Upper lobe of right lung (tissue), 1 donor: ENCODE results near the gene ACTN4. TPM values are rescaled to one million over a fixed set of nuclear protein-coding genes. Genes with fewer than 3 reads are reported as not detected.
"Not testable (repeated sequence)": the region's sequence is repeated elsewhere in the genome, so short reads cannot be mapped to it uniquely, and the experiment has no call there.

ENCODE experiments used
- ATAC-seq: fragments of 200-7000 bp; cut with Tn5 transposase; one replicate; pipeline ENCODE4 v1.9.1; 2020; ENCODE audit warnings: mild to moderate bottlenecking, moderate library complexity
- DNase-seq: peaks from one replicate; pipeline ENCODE4 v3.0.0-alpha.2; 2020
- H3K27ac ChIP-seq: fragments of 200-600 bp; one replicate; pipeline ENCODE4 v1.8.0; 2022
- H3K27me3 ChIP-seq: fragments of 200-600 bp; one replicate; pipeline ENCODE4 v1.8.0; 2022; ENCODE audit warnings: mild to moderate bottlenecking
- H3K36me3 ChIP-seq: fragments of 200-600 bp; one replicate; pipeline ENCODE4 v1.8.0; 2022
- H3K4me1 ChIP-seq: fragments of 200-600 bp; one replicate; pipeline ENCODE4 v1.8.0; 2022
- H3K4me3 ChIP-seq: fragments of 200-600 bp; one replicate; pipeline ENCODE4 v1.8.0; 2022; ENCODE audit warnings: mild to moderate bottlenecking
- H3K9me3 ChIP-seq: fragments of 200-600 bp; one replicate; pipeline ENCODE4 v1.8.0; 2022
- CTCF ChIP-seq: fragments of 200-600 bp; IDR thresholded peaks from one replicate; pipeline ENCODE4 v1.8.0; 2022; ENCODE audit warnings: antibody characterized with exemption
- intact Hi-C: fragments of 100-400 bp; cut with DNase I; formaldehyde crosslinking; loops from one replicate; pipeline ENCODE4 v1.11.0; 2022
- total RNA-seq: library from RNA; stranded (reverse); fragmentation: NEBNext Ultra II Directional; extraction: Animal tissue kit (Norgen Biotek cat#: 25700); gene quantifications from one replicate; pipeline ENCODE4 v1.2.1, GENCODE V29; 2021
- donor health status: DM: no; HTN: yes; CAD: no; lungs with severe emphysema.

The ACTN4 gene
- total RNA-seq, 1 donor from 2014 or later = 565 TPM

GRCh38 chr19:38766276-38767047 lies 119.0 kb downstream of the ACTN4 start:
- ATAC-seq = no peak
- no peak overlapping the region for H3K4me3 ChIP-seq
- H3K27me3 ChIP-seq = no peaks in the 10 kb centered on the region
- intact Hi-C loops = no loop called here
- TF ChIP-seq CTCF = no peak
- H3K4me1 ChIP-seq = peaks cover 8% of the 10 kb centered on the region
- H3K9me3 ChIP-seq = no peaks in the 10 kb centered on the region
- DNase-seq = no peak
- no peaks in the 10 kb centered on the region for H3K36me3 ChIP-seq
- no peak overlapping the region for H3K27ac ChIP-seq

GRCh38 chr19:38769635-38770211 lies 122.3 kb downstream of the ACTN4 start:
- no peaks in the 10 kb centered on the region for H3K36me3 ChIP-seq
- peak overlapping the region; percentile 76 for H3K27ac ChIP-seq
- peak; percentile 85 for TF ChIP-seq CTCF
- ATAC-seq (peak; percentile 93), DNase-seq (peak; percentile 94)
- peaks cover 8% of the 10 kb centered on the region for H3K4me1 ChIP-seq
- no peaks in the 10 kb centered on the region for H3K27me3 ChIP-seq
- H3K9me3 ChIP-seq = no peaks in the 10 kb centered on the region
- intact Hi-C loops = no loop called here
- peak overlapping the region; percentile 40 for H3K4me3 ChIP-seq

GRCh38 chr19:38770228-38770948 lies 122.9 kb downstream of the ACTN4 start:
- peak overlapping the region; percentile 40 for H3K4me3 ChIP-seq
- DNase-seq, H3K27me3 ChIP-seq, H3K36me3 ChIP-seq, H3K4me1 ChIP-seq, H3K9me3 ChIP-seq, intact Hi-C loops, H3K27ac ChIP-seq: not testable (repeated sequence)
- peak; percentile 50 for ATAC-seq

- H3K36me3 ChIP-seq, H3K9me3 ChIP-seq, H3K27me3 ChIP-seq, intact Hi-C loops, DNase-seq, H3K4me1 ChIP-seq, H3K27ac ChIP-seq, H3K4me3 ChIP-seq: not testable (repeated sequence)
- ATAC-seq = peak; percentile 91
Observed at GRCh38 chr19:38770949-38771275, 123.5 kb downstream of the ACTN4 start.

- H3K4me3 ChIP-seq, intact Hi-C loops, H3K27ac ChIP-seq, H3K4me1 ChIP-seq, DNase-seq, H3K36me3 ChIP-seq, H3K27me3 ChIP-seq, ATAC-seq, H3K9me3 ChIP-seq: not testable (repeated sequence)
Observed at GRCh38 chr19:38771569-38771968, 124.1 kb downstream of the ACTN4 start.

- Histone ChIP-seq H3K4me3 (no peak within 1 kb of the TSS), H3K9me3 (no peaks in the 10 kb centered on the region), H3K4me1 (peaks cover 8% of the 10 kb centered on the region), H3K27ac (no peak within 1 kb of the TSS), H3K27me3 (no peaks in the 10 kb centered on the region), H3K36me3 (no peaks in the 10 kb centered on the region)
- ATAC-seq (no peak), DNase-seq (no peak)
- intact Hi-C loops = no loop called here
- no peak for TF ChIP-seq CTCF
Observed at GRCh38 chr19:38773469-38774177, 126.2 kb downstream of the ACTN4 start, which contains the start of gene LGALS7. TSS of gene LGALS7 (minus strand) at chr19:38773517. CDS start at chr19:38773492, 25 bp downstream.
